Measurements from ENCODE around the gene DPP6.

DNA sequence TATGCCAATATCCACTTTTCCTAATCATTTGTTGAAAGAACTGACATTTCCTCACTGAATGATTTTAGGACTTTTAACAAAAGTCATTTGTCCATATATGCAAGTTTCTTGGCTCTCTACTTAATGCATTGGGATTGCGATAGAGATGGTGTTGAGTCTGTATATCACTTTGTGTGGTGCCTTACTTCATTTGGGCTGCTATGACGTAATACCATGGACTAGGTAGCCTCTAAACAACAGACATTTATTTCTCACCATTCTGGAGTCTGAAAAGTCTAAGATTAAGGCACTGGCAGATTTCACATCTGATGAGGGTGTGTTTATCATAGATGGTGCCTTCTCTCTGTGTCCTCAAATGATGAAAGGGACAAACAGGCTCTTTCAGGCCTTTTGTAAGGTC lies 342.6 kb downstream of the DPP6 start:
- no peak for TF ChIP-seq POLR2A (IDR thresholded peaks at IDR 0.05; ENCODE audit: low read length)
- no peak for TF ChIP-seq GATA1 (IDR thresholded peaks at IDR 0.05; ENCODE audit: low read depth, low read length)
